GM21360 (cell line): ENCODE measurements around the gene CLCA2.

Experiments
- ATAC-seq: cut with Tn5 transposase; IDR thresholded peaks from one replicate; pipeline ENCODE4 v1.9.1; 2021; ENCODE audit warnings: mild to moderate bottlenecking, moderate library complexity; ENCODE audit not compliant: unreplicated experiment

Gene CLCA2, protein sequence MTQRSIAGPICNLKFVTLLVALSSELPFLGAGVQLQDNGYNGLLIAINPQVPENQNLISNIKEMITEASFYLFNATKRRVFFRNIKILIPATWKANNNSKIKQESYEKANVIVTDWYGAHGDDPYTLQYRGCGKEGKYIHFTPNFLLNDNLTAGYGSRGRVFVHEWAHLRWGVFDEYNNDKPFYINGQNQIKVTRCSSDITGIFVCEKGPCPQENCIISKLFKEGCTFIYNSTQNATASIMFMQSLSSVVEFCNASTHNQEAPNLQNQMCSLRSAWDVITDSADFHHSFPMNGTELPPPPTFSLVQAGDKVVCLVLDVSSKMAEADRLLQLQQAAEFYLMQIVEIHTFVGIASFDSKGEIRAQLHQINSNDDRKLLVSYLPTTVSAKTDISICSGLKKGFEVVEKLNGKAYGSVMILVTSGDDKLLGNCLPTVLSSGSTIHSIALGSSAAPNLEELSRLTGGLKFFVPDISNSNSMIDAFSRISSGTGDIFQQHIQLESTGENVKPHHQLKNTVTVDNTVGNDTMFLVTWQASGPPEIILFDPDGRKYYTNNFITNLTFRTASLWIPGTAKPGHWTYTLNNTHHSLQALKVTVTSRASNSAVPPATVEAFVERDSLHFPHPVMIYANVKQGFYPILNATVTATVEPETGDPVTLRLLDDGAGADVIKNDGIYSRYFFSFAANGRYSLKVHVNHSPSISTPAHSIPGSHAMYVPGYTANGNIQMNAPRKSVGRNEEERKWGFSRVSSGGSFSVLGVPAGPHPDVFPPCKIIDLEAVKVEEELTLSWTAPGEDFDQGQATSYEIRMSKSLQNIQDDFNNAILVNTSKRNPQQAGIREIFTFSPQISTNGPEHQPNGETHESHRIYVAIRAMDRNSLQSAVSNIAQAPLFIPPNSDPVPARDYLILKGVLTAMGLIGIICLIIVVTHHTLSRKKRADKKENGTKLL

DNA sequence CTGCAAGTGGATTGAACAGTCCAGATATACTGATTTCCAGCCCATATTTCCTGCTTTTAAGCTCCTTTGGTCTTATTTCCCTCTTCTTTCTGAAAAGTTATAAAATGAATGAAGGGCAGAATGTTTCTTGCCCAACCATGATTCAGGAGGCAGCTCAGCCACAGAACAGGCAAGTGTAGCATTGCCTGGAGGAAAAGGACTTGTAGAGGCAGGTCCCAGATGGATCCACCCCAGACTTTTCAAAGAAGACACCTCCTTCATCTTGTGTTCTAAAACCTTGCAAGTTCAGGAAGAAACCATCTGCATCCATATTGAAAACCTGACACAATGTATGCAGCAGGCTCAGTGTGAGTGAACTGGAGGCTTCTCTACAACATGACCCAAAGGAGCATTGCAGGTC, at the start of gene CLCA2:
CLCA2 (plus strand) TSS at position 299 of the 400 bp plus-strand sequence; CDS start at position 376, 77 bp downstream.
- ATAC-seq, result no peak

- ATAC-seq, result no peak
Measured at GRCh38 chr1:86375688-86376087, 48.3 kb upstream of the CLCA2 start.

GRCh38 chr1:86377341-86377740, 46.6 kb upstream of the CLCA2 start:
- ATAC-seq, result no peak

- ATAC-seq, result no peak
Measured at GRCh38 chr1:86378813-86379212, 45.2 kb upstream of the CLCA2 start.

DNA sequence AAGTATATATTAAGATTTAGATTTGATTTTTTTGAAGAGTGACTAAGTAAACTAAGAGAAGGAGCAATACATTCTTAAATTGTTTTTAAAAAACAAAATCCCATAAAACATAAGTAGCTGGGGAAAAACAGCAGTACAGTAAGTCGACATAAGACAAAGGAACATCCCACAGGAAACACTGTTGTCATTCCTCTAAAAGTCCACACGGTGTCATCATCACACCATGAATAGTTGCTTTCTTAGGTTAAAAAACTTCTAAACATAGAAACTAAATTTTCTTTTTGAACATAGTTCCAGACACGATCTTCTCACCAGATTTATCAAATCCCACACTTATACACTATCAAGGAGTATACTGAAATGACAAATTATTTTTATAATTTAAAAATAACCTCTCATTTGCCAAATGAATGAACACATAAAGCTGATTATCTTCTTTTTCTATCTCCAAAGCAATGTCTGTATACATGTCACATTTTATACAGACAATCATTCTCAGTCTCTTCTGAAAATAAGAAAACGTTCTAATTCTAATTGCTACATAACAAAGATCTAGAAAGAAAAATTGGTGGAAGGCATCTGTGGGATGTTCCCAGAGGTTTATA, 43.6 kb upstream of the CLCA2 start:
- ATAC-seq, result peak; percentile 72

GRCh38 chr1:86381223-86381622, 42.7 kb upstream of the CLCA2 start:
- no peak for ATAC-seq

GRCh38 chr1:86382878-86383277, 41.1 kb upstream of the CLCA2 start:
- ATAC-seq, result no peak

DNA sequence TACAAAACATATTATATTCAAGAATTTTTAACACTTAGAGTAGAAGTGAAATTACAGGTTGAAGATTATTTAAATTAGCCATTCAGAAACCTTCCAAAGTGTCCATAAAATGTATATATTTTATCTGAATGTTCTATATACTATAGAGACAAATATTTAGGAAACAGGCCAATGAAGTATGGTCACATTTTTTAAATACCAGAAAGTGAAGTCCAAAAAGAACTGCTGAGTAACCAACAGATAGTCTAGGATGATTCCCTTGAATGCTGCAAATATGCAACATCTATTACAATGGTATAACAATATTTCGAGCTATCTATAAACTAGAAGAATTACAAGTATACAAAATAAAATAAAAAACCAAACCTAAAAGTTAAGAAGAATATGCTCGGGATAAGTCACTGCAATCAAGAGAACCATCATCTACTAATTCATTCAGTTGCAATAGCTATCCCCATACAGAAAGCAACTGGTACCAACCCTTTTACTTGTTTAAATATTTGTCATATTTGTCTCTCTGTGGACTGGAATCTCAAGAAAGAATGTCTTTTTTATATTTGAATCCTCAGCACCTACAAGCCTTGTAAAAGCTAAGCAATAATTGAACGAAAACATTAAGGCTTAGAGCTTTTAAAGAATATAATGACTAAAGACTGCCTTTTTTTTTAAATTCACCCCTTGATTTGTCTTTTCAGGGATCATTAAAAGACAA, 35.9 kb upstream of the CLCA2 start:
- no peak for ATAC-seq

GRCh38 chr1:86388777-86389176, 35.2 kb upstream of the CLCA2 start:
- no peak for ATAC-seq

GRCh38 chr1:86389307-86389706, 34.7 kb upstream of the CLCA2 start:
- ATAC-seq, result peak; percentile 66

DNA sequence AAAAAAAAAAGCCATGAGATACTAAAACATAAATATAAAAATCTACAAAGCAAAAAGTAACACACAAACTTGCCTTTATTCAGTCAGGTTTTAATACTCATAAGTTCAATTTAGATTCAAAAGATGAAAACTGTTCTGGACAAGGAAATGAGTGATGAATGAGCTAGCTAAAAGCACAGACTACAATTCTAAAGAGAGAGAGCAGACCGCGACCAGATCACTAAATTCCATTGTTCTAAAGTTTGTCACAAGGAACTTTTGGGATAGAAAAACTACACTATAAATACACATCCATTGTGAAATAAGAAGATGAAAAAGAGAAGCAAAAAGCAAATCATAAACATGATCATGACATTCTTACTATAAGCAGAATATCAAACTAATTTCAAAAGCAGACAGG, 29.6 kb upstream of the CLCA2 start:
- ATAC-seq, result no peak

- peak; percentile 100 for ATAC-seq
Measured at GRCh38 chr1:86395751-86396497, 28.0 kb upstream of the CLCA2 start, which contains the start of gene ODF2L. ODF2L (minus strand) TSS chr1:86396323; CDS start chr1:86387027, 9,296 bp downstream.

GRCh38 chr1:86396498-86396890, 27.5 kb upstream of the CLCA2 start:
- peak; percentile 20 for ATAC-seq

GRCh38 chr1:86409416-86410021, 14.5 kb upstream of the CLCA2 start:
- ATAC-seq, result no peak

DNA sequence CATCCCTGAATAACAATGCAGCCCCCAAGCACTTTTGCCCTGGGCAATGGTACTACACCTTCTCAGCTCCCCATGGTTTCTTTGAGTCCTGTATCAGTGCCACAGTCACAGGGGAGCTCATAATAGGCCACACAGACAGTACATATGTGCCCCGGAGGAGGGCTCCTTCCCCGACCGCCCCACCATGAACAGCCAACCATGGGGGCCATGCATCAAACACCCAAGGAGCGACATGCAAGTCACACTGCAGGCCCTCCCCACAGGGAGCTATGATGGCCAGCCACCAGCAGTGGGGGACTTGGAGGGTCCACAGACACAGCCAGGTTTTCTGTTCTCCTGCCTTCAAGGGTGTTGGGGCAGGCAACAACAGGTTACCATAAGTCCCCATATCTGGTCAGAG, 13.1 kb upstream of the CLCA2 start:
- no peak for ATAC-seq

DNA sequence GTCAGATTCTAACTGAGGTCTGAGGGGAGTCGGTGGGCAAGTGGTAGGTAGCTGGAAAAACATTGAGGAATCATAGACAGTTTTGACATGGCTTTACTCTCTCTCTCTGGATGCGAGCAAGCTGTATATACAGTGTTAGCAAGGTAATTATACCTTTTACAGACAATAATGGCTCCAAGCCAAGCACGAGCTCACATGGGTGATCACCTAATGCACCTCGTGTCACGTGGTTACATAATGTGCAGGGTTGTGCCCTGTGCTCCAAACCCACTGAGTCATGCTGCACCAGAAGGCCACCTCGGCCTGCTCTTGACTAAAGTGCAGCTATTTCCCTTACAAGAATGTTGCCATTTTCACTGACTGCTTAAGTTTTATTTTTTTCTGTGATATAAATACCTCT, 7.6 kb upstream of the CLCA2 start:
- no peak for ATAC-seq

GRCh38 chr1:86419277-86419903, 4.6 kb upstream of the CLCA2 start:
- ATAC-seq, result peak; percentile 93

DNA sequence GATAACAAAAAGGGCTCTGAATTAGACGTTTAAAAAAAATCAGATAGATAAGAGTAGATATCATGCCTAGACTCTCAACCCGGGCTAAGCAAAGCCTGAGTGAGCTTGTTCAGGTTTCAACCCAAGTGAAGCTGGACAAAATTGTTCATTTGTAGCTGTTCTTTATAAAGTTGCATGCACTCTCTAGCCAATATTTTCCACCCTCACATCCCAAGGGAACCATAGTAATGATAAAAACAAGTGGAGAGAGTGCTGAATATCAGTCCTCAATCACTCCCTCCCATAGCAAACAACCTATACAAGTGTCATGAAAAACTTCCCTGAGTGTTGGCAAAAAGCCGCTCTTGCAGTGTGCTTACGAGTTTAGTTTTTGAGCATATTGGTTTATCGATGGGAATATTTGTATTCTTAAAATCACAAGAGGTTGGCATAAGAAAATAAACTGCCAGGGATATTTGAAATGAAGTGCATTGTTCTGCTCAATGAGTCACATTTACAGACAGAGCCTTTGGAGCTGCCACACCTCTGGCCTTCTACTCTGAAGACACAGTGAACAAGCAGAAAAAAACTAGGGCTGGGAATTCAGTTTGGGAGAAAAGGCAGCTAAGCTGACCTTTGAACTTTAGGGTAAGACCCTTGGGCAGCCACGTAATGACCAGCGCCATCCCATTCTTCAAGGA, 2.2 kb upstream of the CLCA2 start:
- ATAC-seq, result no peak
